ENCODE results near the gene NOXA1.
"Not testable (repeated sequence)": the region's sequence is repeated elsewhere in the genome, so short reads cannot be mapped to it uniquely, and the experiment has no call there.

The NOXA1 gene

DNA sequence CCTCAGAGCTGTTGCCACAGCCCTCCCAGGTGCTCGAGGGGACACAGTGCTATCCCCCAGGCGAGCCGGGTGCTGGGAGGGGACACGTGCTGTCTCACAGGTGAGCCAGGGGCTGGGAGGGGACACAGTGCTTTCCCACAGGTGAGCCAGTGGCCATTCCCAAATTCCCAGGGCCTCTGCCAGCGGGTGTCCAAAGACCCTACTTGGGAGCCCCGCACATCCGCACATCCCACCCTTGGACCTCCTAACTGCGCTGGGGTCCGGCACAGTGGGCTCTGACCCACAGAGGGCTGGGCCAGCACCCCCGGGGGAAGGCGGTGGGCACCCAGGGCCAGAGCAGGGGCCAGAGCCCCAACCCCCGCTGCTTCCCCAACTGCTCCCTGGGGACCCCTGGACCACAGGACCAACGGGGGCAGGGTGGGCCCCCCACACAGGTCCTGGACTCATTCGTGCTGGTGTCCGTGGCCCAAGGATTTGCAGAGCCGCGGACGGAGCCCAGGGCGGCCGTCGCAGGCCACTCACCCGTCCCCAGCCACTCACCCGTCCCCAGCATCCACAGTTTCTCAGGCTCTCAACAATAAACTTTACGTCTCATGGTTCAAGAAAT is 18.1 kb upstream of the NOXA1 start:
- Histone ChIP-seq H4K20me1 (peaks cover 59% of the 10 kb centered on the region), H3K36me3 (peaks cover 24% of the 10 kb centered on the region), H3K4me1 (peaks cover 55% of the 10 kb centered on the region), H3K9ac (no peak overlapping the region), H3K27me3 (peaks cover 18% of the 10 kb centered on the region; the same call in 1 of the 2 replicates), H3K9me3 (peaks cover 29% of the 10 kb centered on the region), H3K4me2 (no peak overlapping the region), H3K27ac (no peak overlapping the region), H3K4me3 (no peak overlapping the region)
- TF ChIP-seq Cebpa-rat (IDR thresholded peaks at IDR 0.05) = no peak

DNA sequence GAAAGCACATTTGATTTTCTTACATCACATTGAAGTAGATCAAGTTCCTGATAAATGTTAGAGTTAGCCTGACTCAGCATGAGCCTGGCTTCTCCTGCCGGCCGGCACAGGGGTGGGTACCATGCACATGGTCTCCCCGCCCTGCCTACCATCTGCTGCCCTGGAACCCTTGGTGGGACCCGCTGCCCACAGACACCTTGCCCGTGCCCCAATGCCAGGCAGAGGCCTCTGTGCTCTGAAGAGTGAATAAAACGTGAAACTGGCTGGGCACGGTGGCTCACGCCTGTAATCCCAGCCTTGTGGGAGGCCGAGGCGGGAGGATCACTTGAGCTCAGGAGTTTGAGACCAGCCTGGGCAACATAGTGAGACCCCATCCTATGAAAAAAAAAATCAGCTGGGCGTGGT is 17.5 kb upstream of the NOXA1 start:
- Histone ChIP-seq H3K9ac (no peak overlapping the region), H3K27ac (no peak overlapping the region), H3K4me2 (no peak overlapping the region), H3K27me3 (peaks cover 18% of the 10 kb centered on the region; the same call in 1 of the 2 replicates), H3K4me1 (peaks cover 55% of the 10 kb centered on the region), H3K9me3 (peaks cover 29% of the 10 kb centered on the region), H4K20me1 (peaks cover 65% of the 10 kb centered on the region), H3K36me3 (peaks cover 24% of the 10 kb centered on the region), H3K4me3 (no peak overlapping the region)
- TF ChIP-seq Cebpa-rat (IDR thresholded peaks at IDR 0.05) = no peak

GRCh38 chr9:137406085-137406760 is 17.0 kb upstream of the NOXA1 start:
- Histone ChIP-seq H3K27ac (no peak overlapping the region), H3K36me3 (peaks cover 24% of the 10 kb centered on the region), H3K4me1 (peaks cover 56% of the 10 kb centered on the region), H4K20me1 (peaks cover 70% of the 10 kb centered on the region), H3K4me3 (no peak overlapping the region), H3K4me2 (peak overlapping the region; percentile 98), H3K27me3 (peaks cover 18% of the 10 kb centered on the region; the same call in 1 of the 2 replicates), H3K9me3 (peaks cover 24% of the 10 kb centered on the region), H3K9ac (no peak overlapping the region)
- no peak for TF ChIP-seq Cebpa-rat (IDR thresholded peaks at IDR 0.05)

- Histone ChIP-seq H3K4me3 (peak overlapping the region; percentile 47), H3K36me3 (peaks cover 16% of the 10 kb centered on the region), H3K27me3 (peaks cover 18% of the 10 kb centered on the region; the same call in 1 of the 2 replicates), H3K9me3 (peaks cover 16% of the 10 kb centered on the region), H3K9ac (peak overlapping the region; percentile 53; the same call in 1 of the 2 replicates), H3K4me2 (peak overlapping the region; percentile 98), H4K20me1 (peaks cover 76% of the 10 kb centered on the region), H3K4me1 (peaks cover 64% of the 10 kb centered on the region), H3K27ac (no peak overlapping the region)
- TF ChIP-seq Cebpa-rat (IDR thresholded peaks at IDR 0.05) = no peak
Measured at GRCh38 chr9:137406876-137407589, 16.2 kb upstream of the NOXA1 start.

GRCh38 chr9:137407590-137408300 is 15.4 kb upstream of the NOXA1 start:
- Histone ChIP-seq H3K4me2 (peak overlapping the region; percentile 98), H3K27me3 (peaks cover 18% of the 10 kb centered on the region; the same call in 1 of the 2 replicates), H3K4me1 (peaks cover 71% of the 10 kb centered on the region), H3K36me3 (peaks cover 9% of the 10 kb centered on the region; the same call in 1 of the 2 replicates), H3K27ac (no peak overlapping the region), H4K20me1 (peaks cover 83% of the 10 kb centered on the region), H3K9ac (peak overlapping the region; percentile 53; the same call in 1 of the 2 replicates), H3K4me3 (peak overlapping the region; percentile 47; the same call in 1 of the 2 replicates), H3K9me3 (peaks cover 9% of the 10 kb centered on the region)
- no peak for TF ChIP-seq Cebpa-rat (IDR thresholded peaks at IDR 0.05)

GRCh38 chr9:137408651-137409405 is 14.4 kb upstream of the NOXA1 start:
- no peak overlapping the region for H3K9ac ChIP-seq

DNA sequence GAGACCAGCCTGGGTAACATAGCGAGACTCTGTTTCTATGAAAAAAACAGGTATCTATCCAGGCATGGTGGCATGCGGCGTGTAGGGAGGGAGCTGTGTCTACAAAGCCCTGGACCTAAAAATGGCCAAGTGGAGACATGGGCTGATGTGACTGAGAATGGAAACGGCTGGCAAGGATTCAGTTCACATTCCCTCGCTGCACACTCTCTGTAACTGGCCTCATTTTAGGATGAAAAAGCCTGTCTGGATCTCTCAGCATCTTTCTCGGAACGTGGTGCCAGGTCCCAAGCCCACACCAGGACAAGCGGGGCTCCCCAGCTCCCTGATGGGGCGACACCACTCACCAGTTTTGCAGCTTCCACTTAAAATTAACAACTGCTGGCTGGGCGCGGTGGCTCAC is 13.7 kb upstream of the NOXA1 start:
- Histone ChIP-seq H3K4me2 (peak overlapping the region; percentile 98), H4K20me1 (peaks cover 80% of the 10 kb centered on the region)
- no peak for TF ChIP-seq Cebpa-rat (IDR thresholded peaks at IDR 0.05)

More at GRCh38 chr9:137408651-137409405, 14.4 kb upstream of the NOXA1 start:
- Histone ChIP-seq H3K4me1 (peaks cover 81% of the 10 kb centered on the region), H3K9me3 (no peaks in the 10 kb centered on the region), H3K4me3 (no peak overlapping the region), H3K27ac (no peak overlapping the region), H3K4me2 (peak overlapping the region; percentile 98), H3K27me3 (peaks cover 18% of the 10 kb centered on the region; the same call in 1 of the 2 replicates), H4K20me1 (peaks cover 85% of the 10 kb centered on the region), H3K36me3 (no peaks in the 10 kb centered on the region)
- TF ChIP-seq Cebpa-rat (IDR thresholded peaks at IDR 0.05) = no peak

DNA sequence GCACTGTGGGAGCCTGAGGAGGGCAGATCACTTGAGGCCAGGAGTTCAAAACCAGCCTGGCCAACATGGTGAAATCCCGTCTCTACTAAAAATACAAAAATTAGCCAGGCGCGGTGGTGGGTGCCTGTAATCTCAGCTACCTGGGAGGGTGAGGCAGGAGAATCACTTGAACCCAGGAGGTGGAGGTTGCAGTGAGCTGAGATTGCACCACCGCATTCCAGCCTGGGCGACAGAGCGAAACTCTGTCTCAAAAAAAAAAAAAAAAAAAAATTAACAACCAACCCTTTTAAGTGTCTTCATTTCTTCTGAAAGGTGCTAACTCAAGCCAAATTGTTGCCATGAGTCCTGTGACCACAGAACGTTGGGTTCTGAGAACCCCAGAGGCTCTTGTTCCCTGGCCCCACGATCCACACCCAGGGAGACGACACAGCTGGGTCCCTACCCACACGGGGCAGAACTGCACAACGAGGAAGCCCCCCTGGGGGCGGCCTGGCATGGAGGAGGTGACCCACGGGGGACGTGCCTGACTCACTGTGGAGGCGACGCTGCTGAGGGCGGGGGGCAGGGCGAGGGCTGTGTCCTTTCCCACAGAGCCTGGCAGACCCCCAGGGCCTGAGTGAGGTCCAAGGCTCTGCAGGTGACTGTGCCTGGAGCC is 12.8 kb upstream of the NOXA1 start:
- not testable (repeated sequence) for H3K9me3 ChIP-seq, H3K9ac ChIP-seq, H3K36me3 ChIP-seq
- peak overlapping the region; percentile 98 for H3K4me2 ChIP-seq
- peaks cover 20% of the 10 kb centered on the region; the same call in 1 of the 2 replicates for H3K27me3 ChIP-seq
- H3K27ac ChIP-seq = peak overlapping the region; percentile 59; the same call in 1 of the 2 replicates
- peak overlapping the region; percentile 46; the same call in 1 of the 2 replicates for H3K4me3 ChIP-seq
- peaks cover 92% of the 10 kb centered on the region for H3K4me1 ChIP-seq
- H4K20me1 ChIP-seq = peaks cover 78% of the 10 kb centered on the region

More for the DNA sequence above, 13.7 kb upstream of the NOXA1 start:
- no peak overlapping the region for H3K9ac ChIP-seq
- peaks cover 18% of the 10 kb centered on the region; the same call in 1 of the 2 replicates for H3K27me3 ChIP-seq
- H3K4me3 ChIP-seq = no peak overlapping the region
- no peak overlapping the region for H3K27ac ChIP-seq
- no peaks in the 10 kb centered on the region for H3K36me3 ChIP-seq
- H3K9me3 ChIP-seq = no peaks in the 10 kb centered on the region
- H3K4me1 ChIP-seq = peaks cover 88% of the 10 kb centered on the region

Data from BLaER1 (cell line).